Chondrocyte (in vitro differentiated cells): Measurements from ENCODE around the gene DNAAF6. TPM values are rescaled to one million over a fixed set of nuclear protein-coding genes. Genes with fewer than 3 reads are reported as not detected.
"Not testable (repeated sequence)": the region's sequence is repeated elsewhere in the genome, so short reads cannot be mapped to it uniquely, and the experiment has no call there.

ENCODE experiments used
- DNase-seq: peaks from one replicate; pipeline ENCODE4 v3.0.0; 2021; ENCODE audit warnings: mixed read lengths, low spot score
- H3K27ac Mint-ChIP-seq: one replicate; pipeline ENCODE4 v1.8.0; 2021; ENCODE audit warnings: mild to moderate bottlenecking, moderate library complexity, mixed read lengths; ENCODE audit not compliant: unreplicated experiment
- H3K27me3 Mint-ChIP-seq: 2 replicates; pipeline ENCODE4 v1.8.0; 2021; ENCODE audit warnings: low read depth, mixed read lengths
- H3K36me3 Mint-ChIP-seq: 2 replicates; pipeline ENCODE4 v1.8.0; 2021; ENCODE audit warnings: low read depth, mixed read lengths
- H3K4me1 Mint-ChIP-seq: 2 replicates; pipeline ENCODE4 v1.8.0; 2021; ENCODE audit warnings: low read depth, mild to moderate bottlenecking, mixed read lengths
- H3K4me3 Mint-ChIP-seq: one replicate; pipeline ENCODE4 v1.8.0; 2021; ENCODE audit warnings: mild to moderate bottlenecking, moderate library complexity, mixed read lengths; ENCODE audit not compliant: unreplicated experiment
- H3K9me3 Mint-ChIP-seq: 2 replicates; pipeline ENCODE4 v1.8.0; 2021; ENCODE audit warnings: low read depth, mixed read lengths
- CTCF ChIP-seq: fragments of 200-600 bp; sonication (generic); IDR thresholded peaks from 2 replicates; pipeline ENCODE4 v1.5.0; 2021; ENCODE audit warnings: antibody characterized with exemption, mild to moderate bottlenecking, moderate library complexity
- total RNA-seq: library from RNA; stranded (reverse); gene quantifications from 3 replicates; pipeline ENCODE4 v1.2.1, GENCODE V29; 2021

Gene DNAAF6
- total RNA-seq, 1 donor from 2014 or later, result not detected

GRCh38 chrX:107171369-107172102 lies 34.9 kb upstream of the DNAAF6 start:
- Mint-ChIP-seq H3K27ac (no peak overlapping the region), H3K9me3 (peaks cover 5% of the 10 kb centered on the region), H3K36me3 (no peaks in the 10 kb centered on the region), H3K4me3 (no peak overlapping the region), H3K27me3 (peaks cover 4% of the 10 kb centered on the region), H3K4me1 (no peaks in the 10 kb centered on the region)
- no peak for TF ChIP-seq CTCF
- no peak for DNase-seq

- DNase-seq, result no peak
- Mint-ChIP-seq H3K36me3 (no peaks in the 10 kb centered on the region), H3K9me3 (no peaks in the 10 kb centered on the region), H3K27me3 (peaks cover 7% of the 10 kb centered on the region), H3K4me1 (no peaks in the 10 kb centered on the region), H3K4me3 (no peak overlapping the region), H3K27ac (no peak overlapping the region)
- TF ChIP-seq CTCF, result no peak
These were observed 9.1 kb upstream of the DNAAF6 start for GRCh38 chrX:107197319-107197718.

DNA sequence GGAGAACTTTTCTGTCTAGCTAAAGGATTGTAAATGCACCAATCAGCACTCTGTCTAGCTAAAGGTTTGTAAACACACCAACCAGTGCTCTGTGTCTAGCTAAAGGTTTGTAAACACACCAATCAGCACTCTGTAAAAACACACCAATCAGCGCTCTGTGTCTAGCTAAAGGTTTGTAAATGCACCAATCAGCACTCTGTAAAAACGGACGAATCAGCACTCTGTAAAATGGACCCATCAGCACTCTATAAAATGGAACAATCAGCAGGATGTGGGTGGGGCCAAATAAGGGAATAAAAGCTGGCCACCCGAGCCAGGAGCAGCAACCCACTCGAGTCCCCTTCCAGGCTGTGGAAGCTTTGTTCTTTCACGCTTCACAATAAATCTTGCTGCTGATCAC lies 8.3 kb upstream of the DNAAF6 start:
- not testable (repeated sequence) for H3K27me3 Mint-ChIP-seq, H3K4me1 Mint-ChIP-seq, H3K9me3 Mint-ChIP-seq, H3K27ac Mint-ChIP-seq, H3K4me3 Mint-ChIP-seq, DNase-seq, H3K36me3 Mint-ChIP-seq

DNA sequence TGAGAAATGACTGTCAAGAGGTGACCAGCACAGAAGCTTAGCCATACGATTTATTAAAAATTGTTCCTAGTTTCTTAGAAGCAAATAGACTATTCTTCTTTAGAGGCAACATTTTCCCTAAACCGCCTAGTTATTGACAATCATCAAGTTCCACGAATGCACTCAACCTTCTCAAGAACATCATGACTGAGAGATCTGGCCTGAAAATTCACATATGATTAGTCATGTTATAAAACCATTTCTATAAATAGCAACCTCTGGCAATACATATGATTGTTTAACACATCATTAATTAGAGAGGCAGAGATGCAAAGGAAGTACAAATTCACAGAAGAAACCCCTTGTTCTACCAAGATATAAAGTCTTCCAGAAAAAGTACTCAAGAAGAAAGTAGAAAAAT lies 6.9 kb upstream of the DNAAF6 start:
- no peak for TF ChIP-seq CTCF
- DNase-seq, result no peak
- no peaks in the 10 kb centered on the region for H3K4me1 Mint-ChIP-seq
- no peaks in the 10 kb centered on the region for H3K36me3 Mint-ChIP-seq
- H3K9me3 Mint-ChIP-seq, result no peaks in the 10 kb centered on the region
- H3K27ac Mint-ChIP-seq, result no peak overlapping the region
- no peak overlapping the region for H3K4me3 Mint-ChIP-seq
- peaks cover 3% of the 10 kb centered on the region for H3K27me3 Mint-ChIP-seq

DNA sequence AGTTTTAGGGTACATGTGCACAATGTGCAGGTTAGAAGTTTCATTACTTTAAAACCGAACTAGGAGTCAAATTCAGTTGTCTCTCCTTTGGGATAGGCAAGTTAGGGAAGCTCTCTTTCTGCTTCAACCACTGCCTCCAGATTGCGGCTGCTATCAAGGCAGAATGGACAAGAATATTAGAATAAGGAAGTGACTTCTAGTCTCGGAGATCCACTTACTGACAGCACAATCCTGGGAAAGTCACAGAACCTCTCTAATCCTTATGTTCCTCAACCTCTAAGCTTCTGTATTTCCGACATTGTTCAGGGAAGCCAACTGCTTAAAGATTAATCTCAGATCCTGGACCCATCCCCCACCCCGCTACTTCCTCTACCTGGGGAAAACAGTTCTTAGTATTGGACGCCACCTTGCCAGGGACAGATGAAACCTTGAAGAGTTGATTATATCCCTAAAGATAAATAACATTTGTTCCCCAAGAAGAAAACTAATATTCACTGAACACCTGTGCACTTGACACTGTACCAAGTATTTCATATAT lies 2.3 kb upstream of the DNAAF6 start:
- TF ChIP-seq CTCF, result no peak
- Mint-ChIP-seq H3K27ac (no peak overlapping the region), H3K9me3 (peaks cover 5% of the 10 kb centered on the region), H3K4me3 (no peak overlapping the region), H3K4me1 (peaks cover 10% of the 10 kb centered on the region), H3K27me3 (peaks cover 7% of the 10 kb centered on the region), H3K36me3 (no peaks in the 10 kb centered on the region)
- DNase-seq, result no peak

DNA sequence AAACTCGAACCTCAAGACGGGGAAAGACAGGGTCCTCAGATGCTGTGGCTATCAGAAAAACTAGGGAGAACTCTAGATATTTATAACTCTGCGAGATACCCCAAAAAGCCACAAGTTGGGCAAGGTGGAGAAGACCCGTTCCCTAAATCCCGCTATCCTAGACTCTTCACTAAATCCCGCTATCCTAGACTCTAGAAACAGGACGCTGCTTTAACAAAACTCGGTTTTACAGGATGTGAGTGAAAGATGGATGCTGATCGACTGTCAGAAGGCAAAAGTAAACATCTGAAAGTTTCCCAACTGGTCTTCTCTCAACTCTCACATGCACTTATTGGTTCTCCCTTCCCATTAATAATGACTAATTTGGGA lies 270 bp downstream of the DNAAF6 start:
- TF ChIP-seq CTCF, result no peak
- no peak for DNase-seq
- Mint-ChIP-seq H3K36me3 (no peaks in the 10 kb centered on the region), H3K27ac (no peak overlapping the region), H3K9me3 (peaks cover 5% of the 10 kb centered on the region), H3K4me1 (peaks cover 10% of the 10 kb centered on the region), H3K27me3 (peaks cover 7% of the 10 kb centered on the region), H3K4me3 (no peak overlapping the region)
